Mesenchymal stem cell (in vitro differentiated cells and primary cell): ENCODE data around the gene ATG9A.

ENCODE experiments used
- DNase-seq: peaks from one replicate; pipeline ENCODE4 v3.0.0-alpha.2; 2013
- H2AFZ ChIP-seq: one replicate; pipeline ENCODE4 v1.6.1; 2013; ENCODE audit warnings: low read depth, mild to moderate bottlenecking, control low read depth, inconsistent platforms, low read length, moderate library complexity
- H2AK5ac ChIP-seq: 2 replicates; pipeline ENCODE4 v1.6.1; 2013; ENCODE audit warnings: low read length, moderate library complexity, mild to moderate bottlenecking, inconsistent platforms; ENCODE audit not compliant: severe bottlenecking
- H2BK120ac ChIP-seq: one replicate; pipeline ENCODE4 v1.6.1; 2013; ENCODE audit warnings: low read depth, mild to moderate bottlenecking, inconsistent platforms, low read length, moderate library complexity
- H2BK12ac ChIP-seq, 2 experiments: one replicate each; pipeline ENCODE4 v1.6.1; 2013; ENCODE audit warnings: inconsistent platforms in 2 of 2, low read length in 2 of 2, mild to moderate bottlenecking in 2 of 2, moderate library complexity in 2 of 2, control low read depth in 1 of 2
- H2BK15ac ChIP-seq: one replicate; pipeline ENCODE4 v1.6.1; 2013; ENCODE audit warnings: mild to moderate bottlenecking, low read depth, inconsistent platforms; ENCODE audit not compliant: poor library complexity, severe bottlenecking
- H2BK5ac ChIP-seq: 2 replicates; pipeline ENCODE4 v1.6.1; 2013; ENCODE audit warnings: low read depth, mild to moderate bottlenecking, low read length, control low read depth, inconsistent platforms; ENCODE audit not compliant: poor library complexity, severe bottlenecking
- H3K14ac ChIP-seq, 2 experiments: one replicate each; pipeline ENCODE4 v1.6.1; 2013; ENCODE audit warnings: inconsistent platforms in 2 of 2, low read length in 2 of 2, control low read depth in 1 of 2, mild to moderate bottlenecking in 1 of 2, moderate library complexity in 1 of 2
- H3K18ac ChIP-seq, 2 experiments: one replicate each; pipeline ENCODE4 v1.6.1; 2013; ENCODE audit warnings: inconsistent platforms in 2 of 2, low read length in 2 of 2, control low read depth in 1 of 2, low read depth in 1 of 2, mild to moderate bottlenecking in 1 of 2
- H3K23ac ChIP-seq, 2 experiments: one replicate each; pipeline ENCODE4 v1.6.1; 2013; ENCODE audit warnings: inconsistent platforms in 2 of 2, low read length in 2 of 2, mild to moderate bottlenecking in 2 of 2, moderate library complexity in 2 of 2, control low read depth in 1 of 2
- H3K27ac ChIP-seq: 2 replicates; pipeline ENCODE4 v1.5.1; 2013; ENCODE audit warnings: mild to moderate bottlenecking, moderate library complexity, low read length, control low read depth, inconsistent platforms; ENCODE audit not compliant: poor library complexity, severe bottlenecking
- H3K27me3 ChIP-seq, 2 experiments: 2 replicates each; pipeline versions ENCODE4 v1.6.1 to v1.7.0; 2013; ENCODE audit warnings: low read length in 2 of 2, mild to moderate bottlenecking in 2 of 2, moderate library complexity in 2 of 2, control low read depth in 1 of 2, inconsistent platforms in 1 of 2; ENCODE audit not compliant: control insufficient read depth in 1 of 2, insufficient read depth in 1 of 2
- H3K36me3 ChIP-seq, 2 experiments: 2 replicates each; pipeline versions ENCODE4 v1.6.1 to v1.7.0; 2013; ENCODE audit warnings: low read length in 2 of 2, control low read depth in 1 of 2, inconsistent platforms in 1 of 2, low read depth in 1 of 2, mild to moderate bottlenecking in 1 of 2; ENCODE audit not compliant: insufficient read depth in 2 of 2, control insufficient read depth in 1 of 2
- H3K4ac ChIP-seq, 2 experiments: one replicate each; pipeline ENCODE4 v1.6.1; 2013; ENCODE audit warnings: inconsistent platforms in 2 of 2, low read length in 2 of 2, mild to moderate bottlenecking in 2 of 2, moderate library complexity in 2 of 2, control low read depth in 1 of 2, low read depth in 1 of 2
- H3K4me1 ChIP-seq: 2 replicates; pipeline ENCODE4 v1.6.1; 2013; ENCODE audit warnings: low read depth, low read length, control low read depth; ENCODE audit not compliant: control insufficient read depth, insufficient read depth
- H3K4me2 ChIP-seq: 2 replicates; pipeline ENCODE4 v1.6.1; 2013; ENCODE audit warnings: low read length, mild to moderate bottlenecking, inconsistent platforms; ENCODE audit not compliant: poor library complexity, severe bottlenecking
- H3K4me3 ChIP-seq, 2 experiments: 2 replicates each; pipeline versions ENCODE4 v1.5.1 to v1.7.0; 2013; ENCODE audit warnings: low read length in 2 of 2, mild to moderate bottlenecking in 2 of 2, control low read depth in 1 of 2, low read depth in 1 of 2; ENCODE audit not compliant: insufficient read depth in 1 of 2
- H3K79me1 ChIP-seq: replicated peaks from 2 replicates; pipeline ENCODE4 v1.6.1; 2013; ENCODE audit warnings: mild to moderate bottlenecking, control low read depth, low read length, inconsistent platforms; ENCODE audit not compliant: poor library complexity, severe bottlenecking
- H3K9ac ChIP-seq: 2 replicates; pipeline ENCODE4 v1.7.0; 2013; ENCODE audit warnings: mild to moderate bottlenecking, low read length, moderate library complexity
- H3K9me3 ChIP-seq: 2 replicates; pipeline ENCODE4 v1.7.0; 2013; ENCODE audit warnings: mild to moderate bottlenecking, low read length; ENCODE audit not compliant: control insufficient read depth
- H4K8ac ChIP-seq: one replicate; pipeline ENCODE4 v1.6.1; 2013; ENCODE audit warnings: inconsistent platforms, mild to moderate bottlenecking, low read length, moderate library complexity
- H4K91ac ChIP-seq: one replicate; pipeline ENCODE4 v1.6.1; 2013; ENCODE audit warnings: mild to moderate bottlenecking, low read length, inconsistent platforms
- WGBS: methylation state at CpG from one replicate; pipeline ENCODE4 v1.1.7; 2013; ENCODE audit warnings: mixed read lengths; 5-methylcytosine and 5-hydroxymethylcytosine counted together

The ATG9A gene

GRCh38 chr2:219249203-219249980, 20.0 kb upstream of the ATG9A start:
- Histone ChIP-seq H2AFZ (no peak overlapping the region), H3K4me3 (peak overlapping the region in 1 of 2 experiments; percentile 10), H4K91ac (peak overlapping the region; percentile 64), H3K27ac (peak overlapping the region; percentile 99), H2BK12ac (peak overlapping the region; percentile 11 to 51), H2AK5ac (peak overlapping the region; percentile 95), H3K79me1 (peaks cover 18% of the 10 kb centered on the region), H4K8ac (peak overlapping the region; percentile 80), H3K27me3 (peaks cover 0 to 3% of the 10 kb centered on the region in 2 experiments), H3K4me2 (peak overlapping the region; percentile 54), H3K18ac (peak overlapping the region; percentile 56 to 73), H2BK120ac (no peak overlapping the region), H2BK5ac (peak overlapping the region; percentile 95), H3K9ac (peak overlapping the region; percentile 63), H3K14ac (no peak overlapping the region), H3K23ac (no peak overlapping the region), H2BK15ac (no peak overlapping the region), H3K9me3 (no peaks in the 10 kb centered on the region), H3K36me3 (peaks cover 32 to 33% of the 10 kb centered on the region in 2 experiments), H3K4me1 (peaks cover 67% of the 10 kb centered on the region), H3K4ac (peak overlapping the region; percentile 43 to 77)
- peak; percentile 79 for DNase-seq
- WGBS, result 20% methylated on average over 7 of the region's 7 CpGs

DNA sequence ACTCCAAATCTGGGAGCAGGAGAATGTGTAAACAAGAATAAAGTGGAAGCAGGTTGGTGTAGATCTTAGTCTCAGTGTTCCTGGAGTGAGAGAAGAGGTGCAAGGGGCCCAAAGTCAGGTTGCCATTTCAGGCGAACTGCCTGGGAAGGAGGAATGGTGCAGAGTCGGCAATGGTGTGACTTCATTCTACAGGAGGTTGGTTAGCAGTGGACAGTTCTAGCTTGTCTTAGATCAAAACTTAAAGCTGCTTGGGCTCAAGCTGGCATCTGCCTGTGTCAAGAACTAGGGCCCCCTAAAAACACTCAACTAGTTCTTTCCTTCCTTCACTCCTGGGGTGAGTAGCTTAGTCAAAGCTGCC, 19.4 kb upstream of the ATG9A start:
- Histone ChIP-seq H2BK120ac (no peak overlapping the region), H3K9me3 (no peaks in the 10 kb centered on the region), H3K4me3 (peak overlapping the region in 1 of 2 experiments; percentile 10), H4K91ac (peak overlapping the region; percentile 64), H3K79me1 (peaks cover 18% of the 10 kb centered on the region), H3K27ac (peak overlapping the region; percentile 99), H2BK15ac (no peak overlapping the region), H4K8ac (peak overlapping the region; percentile 80), H3K23ac (no peak overlapping the region), H3K36me3 (peaks cover 32 to 33% of the 10 kb centered on the region in 2 experiments), H3K4me1 (peaks cover 62% of the 10 kb centered on the region), H3K18ac (peak overlapping the region; percentile 56 to 73), H2AFZ (no peak overlapping the region), H2BK5ac (peak overlapping the region; percentile 69), H2AK5ac (peak overlapping the region; percentile 95), H2BK12ac (peak overlapping the region; percentile 11 to 51), H3K27me3 (no peaks in the 10 kb centered on the region), H3K9ac (peak overlapping the region; percentile 63), H3K14ac (no peak overlapping the region), H3K4me2 (peak overlapping the region; percentile 54), H3K4ac (peak overlapping the region; percentile 43 to 77)
- 86% methylated on average over 2 of the region's 2 CpGs for WGBS
- DNase-seq, result no peak

DNA sequence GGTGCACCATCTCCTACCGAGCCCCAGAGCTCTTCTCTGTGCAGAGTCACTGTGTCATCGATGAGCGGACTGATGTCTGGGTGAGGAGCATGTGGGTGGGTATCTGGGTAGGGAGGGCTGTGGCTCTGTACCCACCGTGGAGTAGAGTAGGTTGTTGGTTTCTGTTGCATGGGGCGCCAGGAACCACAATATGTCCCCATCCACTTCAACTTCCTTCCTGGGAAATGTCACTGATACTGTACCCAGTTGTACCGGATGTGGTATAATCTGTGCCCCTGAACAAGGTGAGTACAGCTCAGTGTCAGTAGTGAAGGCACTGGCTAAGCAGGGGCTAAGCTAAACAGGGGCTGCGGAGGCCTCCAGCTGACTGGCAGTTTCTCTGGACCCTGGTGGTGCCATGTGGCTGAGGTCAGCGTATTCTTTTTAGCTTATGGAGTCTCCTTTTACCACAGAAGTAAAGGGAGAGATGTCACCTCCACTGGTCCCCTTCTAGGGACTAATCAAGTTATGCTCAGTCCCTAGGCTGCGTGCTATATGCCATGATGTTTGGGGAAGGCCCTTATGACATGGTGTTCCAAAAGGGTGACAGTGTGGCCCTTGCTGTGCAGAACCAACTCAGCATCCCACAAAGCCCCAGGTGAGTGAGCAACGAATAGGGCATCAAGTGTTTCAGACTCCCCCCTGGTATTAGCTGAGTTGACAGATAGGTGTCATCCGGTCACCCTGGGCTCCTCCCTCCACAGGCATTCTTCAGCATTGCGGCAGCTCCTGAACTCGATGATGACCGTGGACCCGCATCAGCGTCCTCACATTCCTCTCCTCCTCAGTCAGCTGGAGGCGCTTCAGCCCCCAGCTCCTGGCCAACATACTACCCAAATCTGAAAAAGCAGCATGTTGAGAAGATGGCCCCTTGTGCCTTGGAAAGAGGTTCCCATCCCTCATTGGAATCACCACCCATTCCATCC, 18.5 kb upstream of the ATG9A start:
- H2BK120ac ChIP-seq, result no peak overlapping the region
- H3K4me3 ChIP-seq, result no peak overlapping the region
- H3K4me2 ChIP-seq, result no peak overlapping the region
- no peak overlapping the region for H3K18ac ChIP-seq
- no peaks in the 10 kb centered on the region for H3K9me3 ChIP-seq
- H3K79me1 ChIP-seq, result peaks cover 18% of the 10 kb centered on the region
- H3K4me1 ChIP-seq, result peaks cover 55% of the 10 kb centered on the region
- no peak overlapping the region for H2BK15ac ChIP-seq
- peaks cover 32 to 33% of the 10 kb centered on the region in 2 experiments for H3K36me3 ChIP-seq
- H3K27me3 ChIP-seq, result no peaks in the 10 kb centered on the region
- H4K8ac ChIP-seq, result no peak overlapping the region
- H3K14ac ChIP-seq, result no peak overlapping the region
- peak overlapping the region in 1 of 2 experiments; percentile 2 for H2BK12ac ChIP-seq
- no peak overlapping the region for H4K91ac ChIP-seq
- H2AFZ ChIP-seq, result no peak overlapping the region
- H2AK5ac ChIP-seq, result peak overlapping the region; percentile 95
- H3K4ac ChIP-seq, result no peak overlapping the region
- H3K9ac ChIP-seq, result no peak overlapping the region
- H3K27ac ChIP-seq, result peak overlapping the region; percentile 99
- no peak overlapping the region for H3K23ac ChIP-seq
- 95% methylated on average over 14 of the region's 17 CpGs for WGBS
- no peak overlapping the region for H2BK5ac ChIP-seq
- no peak for DNase-seq

DNA sequence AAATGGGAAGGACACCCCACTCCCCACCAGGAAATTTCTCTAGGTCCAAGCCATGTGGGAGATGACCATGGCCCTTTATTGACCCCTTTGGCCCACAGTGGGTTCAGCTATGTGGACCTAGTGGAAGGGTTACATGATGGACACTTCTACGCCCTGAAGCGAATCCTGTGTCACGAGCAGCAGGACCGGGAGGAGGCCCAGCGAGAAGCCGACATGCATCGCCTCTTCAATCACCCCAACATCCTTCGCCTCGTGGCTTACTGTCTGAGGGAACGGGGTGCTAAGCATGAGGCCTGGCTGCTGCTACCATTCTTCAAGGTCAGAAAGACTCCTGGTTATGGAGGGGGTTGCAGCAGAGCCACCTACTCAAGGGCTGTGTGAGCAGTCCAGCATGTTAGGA, 17.1 kb upstream of the ATG9A start:
- Histone ChIP-seq H2BK120ac (no peak overlapping the region), H3K79me1 (peaks cover 18% of the 10 kb centered on the region), H2BK5ac (no peak overlapping the region), H3K36me3 (peaks cover 33 to 35% of the 10 kb centered on the region in 2 experiments), H4K91ac (no peak overlapping the region), H3K14ac (no peak overlapping the region), H3K4me3 (peak overlapping the region in 1 of 2 experiments; percentile 96), H3K4me2 (peak overlapping the region; percentile 81), H3K23ac (no peak overlapping the region), H2AFZ (no peak overlapping the region), H3K27me3 (no peaks in the 10 kb centered on the region), H2AK5ac (peak overlapping the region; percentile 33), H3K9ac (peak overlapping the region; percentile 99), H4K8ac (no peak overlapping the region), H3K9me3 (no peaks in the 10 kb centered on the region), H3K18ac (no peak overlapping the region), H3K27ac (no peak overlapping the region), H2BK12ac (no peak overlapping the region), H3K4me1 (peaks cover 42% of the 10 kb centered on the region), H3K4ac (no peak overlapping the region), H2BK15ac (no peak overlapping the region)
- WGBS, result 98% methylated on average over 10 of the region's 10 CpGs
- DNase-seq, result no peak
